HCT116 (cell line): ENCODE data around the gene CCDC179. TPM values are rescaled to one million over a fixed set of nuclear protein-coding genes. Genes with fewer than 3 reads are reported as not detected.

ENCODE experiments used
- ATAC-seq: fragments of 200-7000 bp; cut with Tn5 transposase; 2 replicates; pipeline ENCODE4 v1.9.1; 2020; ENCODE audit warnings: mild to moderate bottlenecking, moderate library complexity
- BruUV-seq: library from RNA; stranded (reverse); fragments of 400-500 nt; replicated peaks from 2 replicates; lab custom pipeline; 2021; lab: Mats Ljungman, UMichigan
- CTCF ChIA-PET: fragments of 300-600 bp; sonication (Branson Sonifier 250); formaldehyde crosslinking; loops from one replicate; lab custom pipeline; 2021; ENCODE audit warnings: antibody characterized with exemption; lab: Charles Lee
- POLR2A ChIA-PET: fragments of 300-600, 350-600 bp; sonication (Branson Sonifier 250); formaldehyde crosslinking; loops from one replicate; lab custom pipeline; 2021; ENCODE audit warnings: antibody characterized with exemption; lab: Charles Lee
- RAD21 ChIA-PET, 2 experiments: fragments of 300-600 bp; sonication (Branson Sonifier 250); formaldehyde crosslinking; loops; one replicate each; lab custom pipeline; 2023; ENCODE audit warnings: low total read pairs in 2 of 2; ENCODE audit not compliant: uncharacterized antibody in 2 of 2, unreplicated experiment in 2 of 2, low non-redundant PET in 1 of 2; lab: Charles Lee
- DNase-seq: peaks from one replicate; pipeline ENCODE4 v3.0.0-alpha.2; 2010; ENCODE audit warnings: low read depth, low spot score
- H2AFZ ChIP-seq: fragments of 200-600 bp; shearing (Covaris generic), sonication (generic); 2 replicates; pipeline ENCODE4 v1.6.1; 2017; ENCODE audit warnings: low read depth, mixed run types, mixed read lengths, antibody characterized with exemption, low read length; ENCODE audit not compliant: poor library complexity, severe bottlenecking
- H3K27ac ChIP-seq: 2 replicates; pipeline ENCODE4 v1.5.1; 2012; ENCODE audit warnings: low read depth, low read length
- H3K27me3 ChIP-seq: fragments of 200-600 bp; sonication (generic); 2 replicates; pipeline ENCODE4 v1.6.1; 2016; ENCODE audit warnings: mixed run types, low read length, mixed read lengths; ENCODE audit not compliant: insufficient read depth
- H3K36me3 ChIP-seq, 2 experiments: fragments of 200-500 bp in 1 of 2; fragments of 200-600 bp in 1 of 2; sonication (Bioruptor generic) in 1 of 2; sonication (generic) in 1 of 2; 2 replicates each; pipeline versions ENCODE4 v1.5.1 to v1.6.1; 2014 to 2016; ENCODE audit warnings: low read length in 2 of 2, inconsistent platforms in 1 of 2, mixed read lengths in 1 of 2, mixed run types in 1 of 2; ENCODE audit not compliant: insufficient read depth in 2 of 2, control insufficient read depth in 1 of 2
- H3K4me1 ChIP-seq, 2 experiments: fragments of 200-600 bp in 1 of 2; sonication (generic) in 1 of 2; 2 replicates each; pipeline versions ENCODE4 v1.5.1 to v1.6.1; 2012 to 2017; ENCODE audit warnings: low read length in 2 of 2, inconsistent platforms in 1 of 2, mild to moderate bottlenecking in 1 of 2, mixed read lengths in 1 of 2, mixed run types in 1 of 2, moderate library complexity in 1 of 2; ENCODE audit not compliant: insufficient read depth in 2 of 2, control insufficient read depth in 1 of 2
- H3K4me2 ChIP-seq: fragments of 200-600 bp; sonication (generic); 2 replicates; pipeline ENCODE4 v1.6.1; 2017; ENCODE audit warnings: mixed run types, low read length, mixed read lengths
- H3K4me3 ChIP-seq, 2 experiments: fragments of 200-600 bp in 1 of 2; sonication (generic) in 1 of 2; replicated peaks in 1 of 2; 2 replicates each; pipeline ENCODE4 v1.5.1; 2011 to 2016; ENCODE audit warnings: low read length in 2 of 2, control low read depth in 1 of 2, low read depth in 1 of 2, mild to moderate bottlenecking in 1 of 2, mixed read lengths in 1 of 2, mixed run types in 1 of 2
- H3K79me2 ChIP-seq: fragments of 200-600 bp; sonication (generic); 2 replicates; pipeline ENCODE4 v1.6.1; 2017; ENCODE audit warnings: mild to moderate bottlenecking, mixed run types, low read length, moderate library complexity, mixed read lengths; ENCODE audit not compliant: insufficient read depth
- H3K9ac ChIP-seq: fragments of 200-600 bp; sonication (generic); 2 replicates; pipeline ENCODE4 v1.6.1; 2016; ENCODE audit warnings: low read length, mixed read lengths
- H3K9me2 ChIP-seq: fragments of 200-600 bp; sonication (generic), shearing (Covaris generic); 2 replicates; pipeline ENCODE4 v1.6.1; 2017; ENCODE audit warnings: mixed run types, mild to moderate bottlenecking, moderate library complexity; ENCODE audit not compliant: insufficient read depth
- H3K9me3 ChIP-seq, 2 experiments: fragments of 200-500 bp in 1 of 2; fragments of 200-600 bp in 1 of 2; sonication (Bioruptor generic) in 1 of 2; sonication (generic) in 1 of 2; 2 replicates each; pipeline ENCODE4 v1.6.1; 2014 to 2017; ENCODE audit warnings: low read length in 2 of 2, mixed read lengths in 2 of 2, inconsistent platforms in 1 of 2, low read depth in 1 of 2, mild to moderate bottlenecking in 1 of 2, mixed run types in 1 of 2, moderate library complexity in 1 of 2; ENCODE audit not compliant: control insufficient read depth in 1 of 2, insufficient read depth in 1 of 2
- H4K20me1 ChIP-seq: fragments of 200-600 bp; sonication (generic), shearing (Covaris generic); 2 replicates; pipeline ENCODE4 v1.6.1; 2017; ENCODE audit warnings: mixed run types, mild to moderate bottlenecking, moderate library complexity; ENCODE audit not compliant: insufficient read depth
- ATF3 ChIP-seq: IDR thresholded peaks from 2 replicates; pipeline ENCODE4 v1.6.1; 2012
- CBX3 ChIP-seq: IDR thresholded peaks from 2 replicates; pipeline ENCODE4 v1.6.1; 2012; ENCODE audit warnings: low read depth
- CEBPB ChIP-seq: IDR thresholded peaks from 2 replicates; pipeline ENCODE4 v1.6.1; 2012; ENCODE audit warnings: low read depth
- ELF1 ChIP-seq: IDR thresholded peaks from 2 replicates; pipeline ENCODE4 v1.6.1; 2012; ENCODE audit warnings: low read depth, borderline replicate concordance
- JUND ChIP-seq: IDR thresholded peaks from 2 replicates; pipeline ENCODE4 v1.6.1; 2012
- POLR2A ChIP-seq: IDR thresholded peaks from 2 replicates; pipeline ENCODE4 v1.7.0; 2011; ENCODE audit warnings: borderline replicate concordance; ENCODE audit not compliant: insufficient read depth, insufficient read length; ENCODE audit errors: extremely low read depth
- POLR2AphosphoS5 ChIP-seq: IDR thresholded peaks from 2 replicates; pipeline ENCODE4 v1.6.1; 2011; ENCODE audit warnings: mild to moderate bottlenecking, low read depth, low read length, moderate library complexity
- RAD21 ChIP-seq: IDR thresholded peaks from 2 replicates; pipeline ENCODE4 v1.6.1; 2012; ENCODE audit warnings: low read depth, mild to moderate bottlenecking
- SRF ChIP-seq: IDR thresholded peaks from 2 replicates; pipeline ENCODE4 v1.6.1; 2012; ENCODE audit warnings: low read depth
- TCF7L2 ChIP-seq: IDR thresholded peaks from 2 replicates; pipeline ENCODE4 v1.7.0; 2011; ENCODE audit warnings: borderline replicate concordance, inconsistent platforms; ENCODE audit not compliant: insufficient read depth, insufficient read length; ENCODE audit errors: extremely low read depth
- YY1 ChIP-seq: IDR thresholded peaks from 2 replicates; pipeline ENCODE4 v1.6.1; 2011; ENCODE audit warnings: low read length, low read depth, moderate library complexity, mild to moderate bottlenecking; ENCODE audit not compliant: insufficient replicate concordance; ENCODE audit errors: extremely low read depth
- ZFX ChIP-seq: fragments of 450-650 bp; IDR thresholded peaks from 2 replicates; pipeline ENCODE4 v1.6.1; 2017
- ZNF274 ChIP-seq: fragments of 200-500 bp; sonication (Bioruptor generic); IDR thresholded peaks from 2 replicates; pipeline ENCODE4 v1.6.1; 2014; ENCODE audit warnings: mild to moderate bottlenecking, low read depth, low read length, inconsistent platforms
- intact Hi-C: fragments of 100-400 bp; cut with micrococcal nuclease; formaldehyde crosslinking; loops from 2 replicates; pipeline ENCODE4 v1.10.0; 2022
- total RNA-seq: library from RNA; stranded (reverse); gene quantifications from one replicate; pipeline ENCODE4 v1.2.1, GENCODE V29; 2021; ENCODE audit not compliant: unreplicated experiment
- TF ChIP-seq, protein P1 (sequence below): IDR thresholded peaks from 2 replicates; pipeline ENCODE4 v1.6.1; 2012

Gene CCDC179
- total RNA-seq, 1 experiment from 2014 or later: not detected

DNA sequence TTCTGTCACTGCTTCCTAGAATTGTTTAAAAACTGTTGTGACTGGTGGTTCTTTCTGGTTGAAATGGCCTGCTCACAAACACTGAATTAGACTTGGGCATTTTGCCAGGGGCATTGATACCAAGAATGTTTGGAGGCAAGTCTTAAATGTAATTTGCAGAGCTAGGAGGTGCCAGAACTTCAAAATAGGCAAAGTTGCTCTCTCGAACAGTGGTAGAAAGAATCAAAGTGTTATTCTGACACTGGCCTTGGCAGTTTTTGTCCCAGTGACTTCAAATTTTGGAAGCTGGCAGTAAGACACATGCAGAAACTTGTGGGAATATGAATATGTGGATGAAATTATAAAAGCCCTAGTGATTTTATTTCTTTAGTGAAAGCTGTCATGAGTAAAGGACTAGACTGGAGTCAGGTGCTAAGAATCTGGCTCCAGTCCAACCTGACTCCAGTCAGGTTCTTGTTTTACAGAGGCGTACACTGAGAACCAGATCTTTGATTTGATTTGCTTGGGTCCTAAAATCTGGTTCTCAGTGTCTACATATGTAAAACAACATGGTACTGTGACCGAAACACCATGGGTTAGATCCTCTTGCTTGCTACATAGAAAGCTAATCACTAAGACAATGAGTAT is 51.6 kb downstream of the CCDC179 start:
- ATAC-seq: no peak
- intact Hi-C loops: no loop called here
- Histone ChIP-seq H3K9ac (no peak overlapping the region), H3K79me2 (no peaks in the 10 kb centered on the region), H3K4me2 (no peak overlapping the region), H3K9me3 (no peaks in the 10 kb centered on the region), H4K20me1 (no peaks in the 10 kb centered on the region), H3K27ac (no peak overlapping the region), H3K9me2 (no peaks in the 10 kb centered on the region), H3K27me3 (peaks cover 9% of the 10 kb centered on the region), H3K4me1 (no peaks in the 10 kb centered on the region), H3K4me3 (no peak overlapping the region), H2AFZ (no peak overlapping the region), H3K36me3 (no peaks in the 10 kb centered on the region)
- TF ChIP-seq SRF (no peak), POLR2A (no peak), ZFX (no peak)
- POLR2A ChIA-PET: no interaction called here
- no TSS peak for BruUV-seq
- RAD21 ChIA-PET: no interaction called here
- CTCF ChIA-PET: no interaction called here
- DNase-seq: no peak

DNA sequence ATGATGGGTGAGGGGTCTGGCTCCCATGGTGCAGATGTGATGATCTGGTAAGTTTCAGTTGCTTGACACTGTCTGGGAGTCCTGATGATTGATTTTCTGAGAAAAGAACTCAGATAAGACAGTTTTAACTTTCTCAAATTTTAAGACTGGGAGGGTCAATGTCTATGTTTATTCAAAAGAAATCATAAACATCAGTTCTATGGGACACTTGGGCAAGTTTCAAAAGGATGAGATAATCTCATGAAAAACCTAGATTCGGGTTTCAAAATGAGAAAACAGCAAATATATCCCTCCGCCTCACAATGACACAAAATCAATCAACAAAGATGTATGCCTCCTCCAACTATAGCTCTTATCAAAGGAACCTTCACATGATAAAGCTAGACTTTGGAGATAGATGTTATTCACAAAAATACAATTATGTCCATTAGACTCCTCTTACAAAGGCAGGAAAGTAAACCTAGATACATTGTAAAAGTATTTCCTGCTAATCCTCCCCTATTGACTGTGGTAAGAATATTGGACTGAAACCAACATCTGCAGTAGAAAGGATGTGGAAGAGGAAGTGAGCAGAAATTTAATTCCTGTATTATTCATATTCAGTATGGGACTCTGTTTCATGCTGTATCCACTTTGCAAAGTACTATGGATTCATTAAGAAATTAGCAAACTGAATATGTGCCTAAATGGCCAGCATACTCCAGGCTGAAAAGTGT is 52.3 kb downstream of the CCDC179 start:
- no peaks in the 10 kb centered on the region for H3K9me2 ChIP-seq
- no peak for DNase-seq
- H3K36me3 ChIP-seq: no peaks in the 10 kb centered on the region
- intact Hi-C loops: no loop called here
- H3K9me3 ChIP-seq: no peaks in the 10 kb centered on the region
- ChIA-PET RAD21 (no interaction called here), CTCF (no interaction called here), POLR2A (no interaction called here)
- ATAC-seq: no peak
- H3K27ac ChIP-seq: no peak overlapping the region
- H3K4me2 ChIP-seq: no peak overlapping the region
- H3K27me3 ChIP-seq: peaks cover 13% of the 10 kb centered on the region
- TF ChIP-seq JUND (no peak), ZNF274 (no peak), CEBPB (no peak), POLR2AphosphoS5 (no peak), CBX3 (no peak), ATF3 (no peak), ELF1 (no peak), SRF (no peak), RAD21 (no peak), YY1 (no peak), TCF7L2 (no peak)
- TF ChIP-seq, protein P1, sequence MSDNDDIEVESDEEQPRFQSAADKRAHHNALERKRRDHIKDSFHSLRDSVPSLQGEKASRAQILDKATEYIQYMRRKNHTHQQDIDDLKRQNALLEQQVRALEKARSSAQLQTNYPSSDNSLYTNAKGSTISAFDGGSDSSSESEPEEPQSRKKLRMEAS: no peak
- no peaks in the 10 kb centered on the region for H4K20me1 ChIP-seq
- BruUV-seq: no TSS peak
- H3K79me2 ChIP-seq: no peaks in the 10 kb centered on the region
- H3K9ac ChIP-seq: no peak overlapping the region
- no peak overlapping the region for H3K4me3 ChIP-seq
- no peaks in the 10 kb centered on the region for H3K4me1 ChIP-seq
- H2AFZ ChIP-seq: no peak overlapping the region
